ENCODE results near the gene HS6ST3. TPM values are rescaled to one million over a fixed set of nuclear protein-coding genes. Genes with fewer than 3 reads are reported as not detected.

The HS6ST3 gene
- total RNA-seq, 1 donor from 2014 or later: 4.7 TPM

DNA sequence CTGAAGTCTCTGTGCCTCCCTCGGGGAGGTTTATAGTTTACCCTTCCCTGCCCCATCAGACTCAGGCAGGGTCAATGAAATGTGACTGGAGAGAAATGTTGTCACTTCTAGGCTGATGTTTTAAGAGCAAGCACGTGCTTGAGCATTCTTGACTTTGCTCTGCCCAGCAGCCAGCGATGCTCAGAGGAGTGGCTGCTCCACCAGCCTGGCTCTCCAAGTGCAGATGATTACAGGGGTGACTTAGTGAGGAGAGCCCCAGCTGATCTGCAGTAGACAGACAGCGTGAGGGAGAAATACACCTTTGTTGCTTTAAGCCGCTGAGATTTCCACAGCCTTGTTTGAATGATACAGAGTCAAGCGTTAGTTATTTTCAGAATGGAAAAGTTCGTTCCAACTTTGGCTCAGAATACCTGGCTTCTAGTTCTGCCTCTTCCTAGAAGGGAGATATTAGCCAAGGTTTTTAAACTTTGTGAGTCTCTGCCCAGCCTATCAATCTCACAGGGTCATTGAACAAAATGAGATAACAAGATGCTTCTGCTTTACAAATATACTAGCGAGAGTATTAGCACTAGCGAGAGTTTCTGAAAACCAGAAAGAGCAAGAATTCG lies 760.7 kb downstream of the HS6ST3 start:
- peaks cover 6% of the 10 kb centered on the region for H3K9me3 Mint-ChIP-seq
- no peak for DNase-seq (ENCODE audit: extremely low spot score, unreplicated experiment)
- peaks cover 11% of the 10 kb centered on the region for H3K4me1 Mint-ChIP-seq (ENCODE audit: unreplicated experiment)
- H3K27ac Mint-ChIP-seq: no peak overlapping the region
- no peaks in the 10 kb centered on the region for H3K27me3 Mint-ChIP-seq
- H3K4me3 Mint-ChIP-seq: no peak overlapping the region
- TF ChIP-seq, protein P1, sequence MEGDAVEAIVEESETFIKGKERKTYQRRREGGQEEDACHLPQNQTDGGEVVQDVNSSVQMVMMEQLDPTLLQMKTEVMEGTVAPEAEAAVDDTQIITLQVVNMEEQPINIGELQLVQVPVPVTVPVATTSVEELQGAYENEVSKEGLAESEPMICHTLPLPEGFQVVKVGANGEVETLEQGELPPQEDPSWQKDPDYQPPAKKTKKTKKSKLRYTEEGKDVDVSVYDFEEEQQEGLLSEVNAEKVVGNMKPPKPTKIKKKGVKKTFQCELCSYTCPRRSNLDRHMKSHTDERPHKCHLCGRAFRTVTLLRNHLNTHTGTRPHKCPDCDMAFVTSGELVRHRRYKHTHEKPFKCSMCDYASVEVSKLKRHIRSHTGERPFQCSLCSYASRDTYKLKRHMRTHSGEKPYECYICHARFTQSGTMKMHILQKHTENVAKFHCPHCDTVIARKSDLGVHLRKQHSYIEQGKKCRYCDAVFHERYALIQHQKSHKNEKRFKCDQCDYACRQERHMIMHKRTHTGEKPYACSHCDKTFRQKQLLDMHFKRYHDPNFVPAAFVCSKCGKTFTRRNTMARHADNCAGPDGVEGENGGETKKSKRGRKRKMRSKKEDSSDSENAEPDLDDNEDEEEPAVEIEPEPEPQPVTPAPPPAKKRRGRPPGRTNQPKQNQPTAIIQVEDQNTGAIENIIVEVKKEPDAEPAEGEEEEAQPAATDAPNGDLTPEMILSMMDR (conservative IDR thresholded peaks at IDR 0.05): no peak
- H3K36me3 Mint-ChIP-seq: no peaks in the 10 kb centered on the region

GRCh38 chr13:96851856-96852445 lies 762.0 kb downstream of the HS6ST3 start:
- no peak for DNase-seq (ENCODE audit: extremely low spot score, unreplicated experiment)
- H3K27me3 Mint-ChIP-seq: no peaks in the 10 kb centered on the region

DNA sequence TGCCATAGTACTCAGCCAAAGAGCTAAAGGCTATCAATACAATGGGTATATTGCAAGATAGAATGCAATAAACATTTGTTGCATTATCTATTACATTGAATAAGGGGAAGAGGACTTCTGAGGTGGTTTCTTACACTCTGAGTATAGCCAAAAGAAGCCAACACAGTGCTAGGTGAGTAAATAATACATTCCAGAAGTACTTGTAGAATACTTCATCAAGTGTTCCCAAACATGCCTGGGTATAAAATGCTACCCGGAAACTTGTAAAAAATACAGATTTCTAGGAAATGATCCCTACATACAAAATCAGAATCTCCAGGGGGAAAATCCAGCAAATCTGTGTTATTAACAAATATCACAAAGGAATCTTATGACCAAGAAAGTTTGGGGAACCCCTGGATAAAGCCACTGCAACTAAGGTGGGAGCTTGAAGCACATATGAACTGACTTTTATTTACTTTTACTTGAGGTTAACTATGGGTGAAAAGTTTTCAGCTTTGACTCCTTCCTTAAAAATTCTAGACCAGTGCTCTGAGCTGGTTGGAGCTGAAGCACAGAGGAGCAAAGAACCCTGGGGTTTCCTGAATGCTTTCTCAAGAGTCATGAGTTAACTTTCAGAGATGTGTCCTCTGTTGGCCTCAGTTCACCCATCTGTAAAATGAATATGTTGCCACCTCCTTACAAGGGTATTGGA lies 768.4 kb downstream of the HS6ST3 start:
- TF ChIP-seq, protein P1 (conservative IDR thresholded peaks at IDR 0.05): no peak
- DNase-seq (ENCODE audit: extremely low spot score, unreplicated experiment): no peak
- no peaks in the 10 kb centered on the region for H3K36me3 Mint-ChIP-seq
- H3K4me1 Mint-ChIP-seq (ENCODE audit: unreplicated experiment): peaks cover 3% of the 10 kb centered on the region
- H3K4me3 Mint-ChIP-seq: no peak overlapping the region
- no peak overlapping the region for H3K27ac Mint-ChIP-seq
- H3K9me3 Mint-ChIP-seq: peaks cover 6% of the 10 kb centered on the region
- no peaks in the 10 kb centered on the region for H3K27me3 Mint-ChIP-seq

More at GRCh38 chr13:96851856-96852445, 762.0 kb downstream of the HS6ST3 start:
- Mint-ChIP-seq H3K36me3 (no peaks in the 10 kb centered on the region), H3K4me1 (ENCODE audit: unreplicated experiment) (peaks cover 11% of the 10 kb centered on the region), H3K9me3 (peaks cover 6% of the 10 kb centered on the region), H3K4me3 (no peak overlapping the region), H3K27ac (no peak overlapping the region)
- TF ChIP-seq, protein P1 (conservative IDR thresholded peaks at IDR 0.05): no peak

DNA sequence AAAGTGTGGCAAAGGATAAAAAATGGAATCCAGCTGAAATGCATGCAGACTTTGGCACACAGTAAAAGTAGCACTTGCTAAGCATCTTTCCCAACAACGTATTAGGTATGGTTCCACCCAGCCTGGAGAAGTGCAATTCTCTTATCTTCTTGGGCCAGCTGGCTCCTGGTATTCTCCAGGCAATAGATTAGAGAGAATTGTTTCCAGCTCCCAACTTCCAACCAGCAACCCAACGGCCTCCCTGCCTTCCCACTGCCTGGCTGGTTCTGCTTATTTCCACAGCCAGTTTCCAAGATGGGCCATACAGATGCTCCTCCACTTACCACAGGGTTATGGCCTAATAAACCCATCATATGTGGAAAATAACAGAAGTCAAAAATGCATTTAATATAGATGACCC lies 771.0 kb downstream of the HS6ST3 start:
- H3K4me3 Mint-ChIP-seq: no peak overlapping the region
- H3K27me3 Mint-ChIP-seq: no peaks in the 10 kb centered on the region
- TF ChIP-seq, protein P1 (conservative IDR thresholded peaks at IDR 0.05): no peak
- peaks cover 3% of the 10 kb centered on the region for H3K4me1 Mint-ChIP-seq (ENCODE audit: unreplicated experiment)
- H3K27ac Mint-ChIP-seq: no peak overlapping the region
- no peaks in the 10 kb centered on the region for H3K9me3 Mint-ChIP-seq
- no peak for DNase-seq (ENCODE audit: extremely low spot score, unreplicated experiment)
- H3K36me3 Mint-ChIP-seq: no peaks in the 10 kb centered on the region

DNA sequence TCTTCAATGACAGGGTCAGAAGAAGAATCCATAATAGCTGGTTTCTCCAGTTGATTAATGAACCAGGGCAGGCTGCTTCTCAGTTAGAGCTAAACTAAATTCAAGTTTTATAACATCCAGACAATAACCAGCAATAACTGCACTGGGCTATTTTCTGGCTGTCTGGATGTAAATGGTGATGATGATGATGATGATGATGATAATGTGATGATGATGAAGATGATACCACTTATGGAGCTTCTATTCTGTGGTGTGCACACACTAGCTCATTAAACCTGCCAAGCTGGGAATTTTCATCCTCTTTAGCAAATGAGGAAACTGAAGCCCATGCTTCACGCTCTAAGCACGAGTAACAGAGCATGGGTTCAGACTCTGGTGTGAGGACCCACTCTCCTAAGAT lies 772.2 kb downstream of the HS6ST3 start:
- TF ChIP-seq, protein P1 (conservative IDR thresholded peaks at IDR 0.05): no peak
- Mint-ChIP-seq H3K4me1 (ENCODE audit: unreplicated experiment) (peaks cover 3% of the 10 kb centered on the region), H3K36me3 (no peaks in the 10 kb centered on the region), H3K9me3 (no peaks in the 10 kb centered on the region), H3K27me3 (no peaks in the 10 kb centered on the region), H3K4me3 (no peak overlapping the region), H3K27ac (no peak overlapping the region)
- no peak for DNase-seq (ENCODE audit: extremely low spot score, unreplicated experiment)
